Measurements from ENCODE around the gene LHB.
A peak's percentile ranks its signal among the peaks of the same experiment; 100 is the strongest.

LHB gene

GRCh38 chr19:49009828-49010227 is 7.1 kb downstream of the LHB start:
- no peak overlapping the region for H3K4me3 ChIP-seq (ENCODE audit: low read depth, low read length)
- H3K27ac ChIP-seq = no peak overlapping the region
- peaks cover 75% of the 10 kb centered on the region for H3K36me3 ChIP-seq
- no peaks in the 10 kb centered on the region for H3K9me3 ChIP-seq (ENCODE audit: severe bottlenecking)
- no peak for DNase-seq
- H3K27me3 ChIP-seq (ENCODE audit: insufficient read depth, low read depth, severe bottlenecking) = no peaks in the 10 kb centered on the region
- TF ChIP-seq, protein P1, sequence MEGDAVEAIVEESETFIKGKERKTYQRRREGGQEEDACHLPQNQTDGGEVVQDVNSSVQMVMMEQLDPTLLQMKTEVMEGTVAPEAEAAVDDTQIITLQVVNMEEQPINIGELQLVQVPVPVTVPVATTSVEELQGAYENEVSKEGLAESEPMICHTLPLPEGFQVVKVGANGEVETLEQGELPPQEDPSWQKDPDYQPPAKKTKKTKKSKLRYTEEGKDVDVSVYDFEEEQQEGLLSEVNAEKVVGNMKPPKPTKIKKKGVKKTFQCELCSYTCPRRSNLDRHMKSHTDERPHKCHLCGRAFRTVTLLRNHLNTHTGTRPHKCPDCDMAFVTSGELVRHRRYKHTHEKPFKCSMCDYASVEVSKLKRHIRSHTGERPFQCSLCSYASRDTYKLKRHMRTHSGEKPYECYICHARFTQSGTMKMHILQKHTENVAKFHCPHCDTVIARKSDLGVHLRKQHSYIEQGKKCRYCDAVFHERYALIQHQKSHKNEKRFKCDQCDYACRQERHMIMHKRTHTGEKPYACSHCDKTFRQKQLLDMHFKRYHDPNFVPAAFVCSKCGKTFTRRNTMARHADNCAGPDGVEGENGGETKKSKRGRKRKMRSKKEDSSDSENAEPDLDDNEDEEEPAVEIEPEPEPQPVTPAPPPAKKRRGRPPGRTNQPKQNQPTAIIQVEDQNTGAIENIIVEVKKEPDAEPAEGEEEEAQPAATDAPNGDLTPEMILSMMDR (IDR thresholded peaks at IDR 0.05; ENCODE audit: low read depth, low read length) = no peak

GRCh38 chr19:49006905-49007304 is 10.0 kb downstream of the LHB start:
- no peaks in the 10 kb centered on the region for H3K27me3 ChIP-seq (ENCODE audit: insufficient read depth, low read depth, severe bottlenecking)
- no peak overlapping the region for H3K4me3 ChIP-seq (ENCODE audit: low read depth, low read length)
- TF ChIP-seq, protein P1 (IDR thresholded peaks at IDR 0.05; ENCODE audit: low read depth, low read length) = no peak
- H3K36me3 ChIP-seq = peaks cover 77% of the 10 kb centered on the region
- H3K27ac ChIP-seq = no peak overlapping the region
- DNase-seq = no peak
- H3K9me3 ChIP-seq (ENCODE audit: severe bottlenecking) = no peaks in the 10 kb centered on the region

GRCh38 chr19:49004964-49005614 is 11.8 kb downstream of the LHB start:
- H3K27me3 ChIP-seq (ENCODE audit: insufficient read depth, low read depth, severe bottlenecking) = no peaks in the 10 kb centered on the region
- H3K27ac ChIP-seq = no peak overlapping the region
- no peaks in the 10 kb centered on the region for H3K9me3 ChIP-seq (ENCODE audit: severe bottlenecking)
- peaks cover 68% of the 10 kb centered on the region for H3K36me3 ChIP-seq
- TF ChIP-seq, protein P1 (IDR thresholded peaks at IDR 0.05; ENCODE audit: low read depth, low read length) = no peak
- H3K4me3 ChIP-seq (ENCODE audit: low read depth, low read length) = no peak overlapping the region
- DNase-seq = no peak

GRCh38 chr19:49004133-49004532 is 12.8 kb downstream of the LHB start:
- no peak for DNase-seq
- H3K27me3 ChIP-seq (ENCODE audit: insufficient read depth, low read depth, severe bottlenecking) = no peaks in the 10 kb centered on the region
- H3K4me3 ChIP-seq (ENCODE audit: low read depth, low read length) = no peak overlapping the region
- peaks cover 68% of the 10 kb centered on the region for H3K36me3 ChIP-seq
- no peaks in the 10 kb centered on the region for H3K9me3 ChIP-seq (ENCODE audit: severe bottlenecking)
- no peak overlapping the region for H3K27ac ChIP-seq
- TF ChIP-seq, protein P1 (IDR thresholded peaks at IDR 0.05; ENCODE audit: low read depth, low read length) = no peak

DNA sequence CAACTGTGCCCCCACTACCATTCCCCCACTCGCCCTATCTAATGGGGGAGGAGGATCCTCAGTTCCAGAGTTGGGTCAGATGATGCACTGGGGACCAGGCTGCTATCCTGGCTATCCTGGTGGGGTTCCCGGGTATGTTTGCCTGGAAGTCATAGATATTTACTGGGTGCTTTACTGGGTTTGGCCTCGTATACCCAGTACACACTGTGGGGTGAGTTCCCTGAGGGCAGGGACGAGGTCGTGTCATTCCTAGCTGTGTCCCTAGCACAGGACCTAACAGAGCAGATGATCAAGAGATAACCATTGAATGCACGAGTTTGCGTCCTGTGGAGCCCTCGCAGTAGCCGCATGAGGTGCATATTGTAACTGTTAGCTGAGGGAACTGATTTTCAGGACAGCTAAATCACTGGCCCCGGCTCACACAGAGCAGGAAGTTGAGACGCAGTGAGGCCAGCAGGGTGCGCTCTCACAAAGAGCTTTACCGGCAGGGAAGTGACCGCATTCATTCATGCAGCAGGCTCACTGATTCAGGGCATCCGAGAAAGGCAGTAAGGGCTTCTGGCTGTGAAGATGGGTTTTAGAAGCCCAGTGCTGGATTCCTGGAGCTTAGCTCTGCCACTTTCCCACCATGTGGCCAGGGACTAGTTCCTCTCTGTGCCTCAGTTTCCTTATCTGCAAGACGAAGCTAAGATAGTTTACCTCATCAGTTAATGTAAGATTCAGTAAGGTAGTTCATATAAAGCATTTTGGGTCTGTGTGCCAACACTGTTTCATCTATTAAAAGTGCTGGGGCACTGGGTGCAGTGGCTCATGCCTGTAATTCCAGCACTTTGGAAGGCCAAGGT is 17.2 kb downstream of the LHB start:
- peak; percentile 77 for DNase-seq
- Histone ChIP-seq H3K27ac (no peak overlapping the region), H3K9me3 (ENCODE audit: severe bottlenecking) (no peaks in the 10 kb centered on the region), H3K36me3 (peaks cover 43% of the 10 kb centered on the region), H3K27me3 (ENCODE audit: insufficient read depth, low read depth, severe bottlenecking) (no peaks in the 10 kb centered on the region), H3K4me3 (ENCODE audit: low read depth, low read length) (no peak overlapping the region)
- TF ChIP-seq, protein P1 (IDR thresholded peaks at IDR 0.05; ENCODE audit: low read depth, low read length) = peak; percentile 81
